Naive thymus-derived CD4-positive, alpha-beta T cell (primary cell): ENCODE measurements around the gene HECW1. TPM values are rescaled to one million over a fixed set of nuclear protein-coding genes. Genes with fewer than 3 reads are reported as not detected.
"Not testable (repeated sequence)": the region's sequence is repeated elsewhere in the genome, so short reads cannot be mapped to it uniquely, and the experiment has no call there.

Source experiments
- ATAC-seq: fragments of 150-1000 bp; cut with Tn5 transposase; 2 replicates; pipeline ENCODE4 v1.10.0; 2021; ENCODE audit warnings: mild to moderate bottlenecking, moderate library complexity
- CTCF ChIA-PET: fragments of 350-600 bp; sonication (Branson Sonifier 250); formaldehyde crosslinking; loops from one replicate; lab custom pipeline; 2021; ENCODE audit warnings: antibody characterized with exemption; lab: Charles Lee
- POLR2A ChIA-PET: fragments of 350-600 bp; sonication (Branson Sonifier 250); formaldehyde crosslinking; loops from one replicate; lab custom pipeline; 2021; ENCODE audit warnings: antibody characterized with exemption, inconsistent platforms; lab: Charles Lee
- DNase-seq, 9 donors: peaks; one replicate each; pipeline versions ENCODE4 v3.0.0 to v3.0.0-alpha.2; 2020 to 2022; ENCODE audit warnings: mixed read lengths in 1 of 9
- H3K27ac ChIP-seq: one replicate; pipeline ENCODE4 v1.7.0; 2013; ENCODE audit warnings: mild to moderate bottlenecking, low read depth, low read length, moderate library complexity
- H3K27me3 ChIP-seq, 2 donors: one replicate each; pipeline ENCODE4 v1.7.0; 2013; ENCODE audit warnings: low read length in 2 of 2, mild to moderate bottlenecking in 2 of 2, moderate library complexity in 2 of 2; ENCODE audit not compliant: control insufficient read depth in 2 of 2, insufficient read depth in 2 of 2
- H3K36me3 ChIP-seq, 3 experiments: 1 replicate in 2 of 3; 2 replicates in 1 of 3; pipeline ENCODE4 v1.7.0; 2013; ENCODE audit warnings: low read length in 3 of 3, mild to moderate bottlenecking in 3 of 3, moderate library complexity in 1 of 3; ENCODE audit not compliant: insufficient read depth in 3 of 3, control insufficient read depth in 2 of 3
- H3K4me1 ChIP-seq, 2 donors: one replicate each; pipeline ENCODE4 v1.7.0; 2013; ENCODE audit warnings: low read length in 2 of 2, mild to moderate bottlenecking in 2 of 2, moderate library complexity in 1 of 2; ENCODE audit not compliant: control insufficient read depth in 2 of 2, insufficient read depth in 2 of 2
- H3K4me3 ChIP-seq: 2 replicates; pipeline ENCODE4 v1.7.0; 2013; ENCODE audit warnings: mild to moderate bottlenecking, low read length
- H3K9me3 ChIP-seq, 3 experiments: 1 replicate in 2 of 3; 2 replicates in 1 of 3; pipeline ENCODE4 v1.7.0; 2013; ENCODE audit warnings: low read length in 3 of 3; ENCODE audit not compliant: control insufficient read depth in 2 of 3
- H3K27ac Mint-ChIP-seq, 9 donors: one replicate each; pipeline ENCODE4 v1.8.0; 2020 to 2022; ENCODE audit warnings: mixed read lengths in 9 of 9, mild to moderate bottlenecking in 8 of 9, moderate library complexity in 5 of 9, inconsistent platforms in 2 of 9
- H3K27me3 Mint-ChIP-seq, 5 donors: one replicate each; pipeline ENCODE4 v1.8.0; 2021 to 2022; ENCODE audit warnings: mixed read lengths in 5 of 5, mild to moderate bottlenecking in 1 of 5
- H3K36me3 Mint-ChIP-seq, 5 donors: one replicate each; pipeline ENCODE4 v1.8.0; 2020 to 2022; ENCODE audit warnings: mixed read lengths in 5 of 5, mild to moderate bottlenecking in 3 of 5, inconsistent platforms in 1 of 5
- H3K4me1 Mint-ChIP-seq, 7 donors: one replicate each; pipeline ENCODE4 v1.8.0; 2020 to 2022; ENCODE audit warnings: mixed read lengths in 7 of 7, mild to moderate bottlenecking in 3 of 7, inconsistent platforms in 1 of 7
- H3K4me3 Mint-ChIP-seq, 10 donors: one replicate each; pipeline ENCODE4 v1.8.0; 2020 to 2022; ENCODE audit warnings: mild to moderate bottlenecking in 10 of 10, mixed read lengths in 10 of 10, moderate library complexity in 6 of 10, inconsistent platforms in 2 of 10
- H3K9me3 Mint-ChIP-seq, 11 donors: one replicate each; pipeline ENCODE4 v1.8.0; 2020 to 2022; ENCODE audit warnings: mixed read lengths in 11 of 11, mild to moderate bottlenecking in 4 of 11, inconsistent platforms in 1 of 11, moderate library complexity in 1 of 11
- intact Hi-C, 2 donors: fragments of 100-400 bp; cut with micrococcal nuclease; formaldehyde crosslinking; loops; one replicate each; pipeline ENCODE4 v1.15.1; 2023
- polyA plus RNA-seq, 2 donors: library from polyadenylated mRNA; unstranded; fragments of 300-500 nt; fragmentation: Illumina TruSeq; gene quantifications; one replicate each; pipeline ENCODE4 v1.2.3, GENCODE V29; 2021
- total RNA-seq, 6 experiments: library from RNA in 5 of 6; stranded (reverse) in 5 of 6; gene quantifications; 1 replicate in 5 of 6; 2 replicates in 1 of 6; pipeline ENCODE4 v1.2.3 and lab custom pipeline; 2021 to 2026

HECW1 gene
- total and polyA plus RNA-seq, 7 experiments from 2014 or later: not detected

GRCh38 chr7:43328785-43329380, 216.4 kb downstream of the HECW1 start:
- ATAC-seq (no peak), DNase-seq (no peak)
- intact Hi-C loops: no loop called here
- no peaks in the 10 kb centered on the region for H3K36me3 ChIP-seq
- Mint-ChIP-seq H3K4me3 (no peak overlapping the region), H3K9me3 (no peaks in the 10 kb centered on the region), H3K27ac (no peak overlapping the region), H3K36me3 (no peaks in the 10 kb centered on the region), H3K4me1 (peaks cover 0 to 2% (median 0%) of the 10 kb centered on the region in 7 donors), H3K27me3 (peaks cover 0 to 17% (median 0%) of the 10 kb centered on the region in 5 donors)
- H3K27ac ChIP-seq: no peak overlapping the region
- H3K4me1 ChIP-seq: no peaks in the 10 kb centered on the region
- no peaks in the 10 kb centered on the region for H3K9me3 ChIP-seq
- CTCF ChIA-PET: no interaction called here
- POLR2A ChIA-PET: interaction anchor here (0.7 kb wide), 1 partner anchor 632 kb away, joined by 3 read pairs; no protein-coding TSS in a partner anchor
- no peaks in the 10 kb centered on the region for H3K27me3 ChIP-seq
- no peak overlapping the region for H3K4me3 ChIP-seq

GRCh38 chr7:43332193-43332796, 219.8 kb downstream of the HECW1 start:
- ATAC-seq (no peak), DNase-seq (no peak)
- Mint-ChIP-seq H3K27me3 (peaks cover 0 to 7% (median 2%) of the 10 kb centered on the region in 5 donors), H3K4me3 (no peak overlapping the region), H3K4me1 (peaks cover 0 to 7% (median 0%) of the 10 kb centered on the region in 7 donors), H3K27ac (no peak overlapping the region), H3K36me3 (no peaks in the 10 kb centered on the region), H3K9me3 (no peaks in the 10 kb centered on the region)
- Histone ChIP-seq H3K27me3 (no peaks in the 10 kb centered on the region), H3K4me3 (no peak overlapping the region), H3K27ac (no peak overlapping the region), H3K4me1 (no peaks in the 10 kb centered on the region), H3K36me3 (no peaks in the 10 kb centered on the region), H3K9me3 (no peaks in the 10 kb centered on the region)
- intact Hi-C loops: no loop called here
- ChIA-PET CTCF (no interaction called here), POLR2A (no interaction called here)

GRCh38 chr7:43337191-43337590, 224.7 kb downstream of the HECW1 start:
- no peaks in the 10 kb centered on the region for H3K27me3 ChIP-seq
- no peaks in the 10 kb centered on the region for H3K36me3 ChIP-seq
- no peak overlapping the region for H3K27ac ChIP-seq
- intact Hi-C loops: no loop called here
- ATAC-seq (no peak), DNase-seq (no peak)
- no peak overlapping the region for H3K4me3 Mint-ChIP-seq
- ChIA-PET CTCF (no interaction called here), POLR2A (no interaction called here)
- H3K27ac Mint-ChIP-seq: no peak overlapping the region
- H3K4me1 ChIP-seq: no peaks in the 10 kb centered on the region
- peaks cover 5 to 20% (median 8%) of the 10 kb centered on the region in 5 donors for H3K27me3 Mint-ChIP-seq
- H3K4me1 Mint-ChIP-seq: peaks cover 0 to 5% (median 0%) of the 10 kb centered on the region in 7 donors
- no peaks in the 10 kb centered on the region for H3K36me3 Mint-ChIP-seq
- H3K4me3 ChIP-seq: no peak overlapping the region
- no peaks in the 10 kb centered on the region for H3K9me3 ChIP-seq
- H3K9me3 Mint-ChIP-seq: peaks cover 0 to 2% (median 0%) of the 10 kb centered on the region in 11 donors

DNA sequence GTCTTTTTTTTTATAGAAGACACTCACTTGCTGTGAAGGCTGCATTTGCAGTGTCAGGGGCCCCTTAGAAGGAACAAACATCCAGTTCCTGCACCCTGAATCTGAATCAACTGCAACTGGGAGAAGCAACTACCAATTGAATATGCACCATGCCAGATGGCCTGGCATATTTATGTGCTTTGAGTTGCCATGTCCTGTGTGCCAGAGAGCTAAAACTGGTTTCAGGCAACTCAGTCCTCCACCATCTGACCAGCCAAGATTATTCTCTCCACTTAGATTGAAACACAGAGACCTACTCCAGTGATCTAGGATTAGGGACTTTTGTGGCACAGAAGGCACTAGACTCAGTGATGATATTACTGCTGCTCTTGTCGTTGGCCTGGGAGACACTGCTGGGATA, 225.4 kb downstream of the HECW1 start:
- Histone ChIP-seq H3K27ac (no peak overlapping the region), H3K4me1 (no peaks in the 10 kb centered on the region), H3K4me3 (no peak overlapping the region), H3K9me3 (no peaks in the 10 kb centered on the region), H3K36me3 (no peaks in the 10 kb centered on the region), H3K27me3 (no peaks in the 10 kb centered on the region)
- CTCF ChIA-PET: no interaction called here
- H3K27ac Mint-ChIP-seq: no peak overlapping the region
- POLR2A ChIA-PET: no interaction called here
- DNase-seq (no peak), ATAC-seq (no peak)
- peaks cover 0 to 5% (median 0%) of the 10 kb centered on the region in 11 donors for H3K9me3 Mint-ChIP-seq
- intact Hi-C loops: no loop called here
- peaks cover 0 to 5% (median 0%) of the 10 kb centered on the region in 7 donors for H3K4me1 Mint-ChIP-seq
- peaks cover 6 to 25% (median 10%) of the 10 kb centered on the region in 5 donors for H3K27me3 Mint-ChIP-seq
- H3K4me3 Mint-ChIP-seq: no peak overlapping the region
- no peaks in the 10 kb centered on the region for H3K36me3 Mint-ChIP-seq

GRCh38 chr7:43341132-43341531, 228.7 kb downstream of the HECW1 start:
- Mint-ChIP-seq H3K9me3 (peaks cover 0 to 10% (median 2%) of the 10 kb centered on the region in 11 donors), H3K27ac (no peak overlapping the region), H3K4me1 (no peaks in the 10 kb centered on the region), H3K27me3 (peaks cover 8 to 41% (median 15%) of the 10 kb centered on the region in 5 donors), H3K4me3 (no peak overlapping the region), H3K36me3 (peaks cover 0 to 4% (median 0%) of the 10 kb centered on the region in 5 donors)
- intact Hi-C loops: no loop called here
- Histone ChIP-seq H3K4me3 (no peak overlapping the region), H3K36me3 (no peaks in the 10 kb centered on the region), H3K27ac (no peak overlapping the region), H3K4me1 (no peaks in the 10 kb centered on the region), H3K27me3 (peaks cover 0 to 3% of the 10 kb centered on the region in 2 donors), H3K9me3 (no peaks in the 10 kb centered on the region)
- DNase-seq: no peak
- no peak for ATAC-seq
- ChIA-PET CTCF (no interaction called here), POLR2A (no interaction called here)

GRCh38 chr7:43343417-43343816, 231.0 kb downstream of the HECW1 start:
- H3K9me3 ChIP-seq, H3K36me3 Mint-ChIP-seq, CTCF ChIA-PET, H3K4me3 Mint-ChIP-seq, H3K27ac ChIP-seq, H3K36me3 ChIP-seq, H3K4me3 ChIP-seq, ATAC-seq, H3K4me1 ChIP-seq, H3K27me3 ChIP-seq, intact Hi-C loops, DNase-seq, POLR2A ChIA-PET, H3K27ac Mint-ChIP-seq, H3K4me1 Mint-ChIP-seq: not testable (repeated sequence)
- Mint-ChIP-seq H3K27me3 (peaks cover 15 to 55% (median 22%) of the 10 kb centered on the region in 5 donors), H3K9me3 (peaks cover 0 to 15% (median 2%) of the 10 kb centered on the region in 11 donors)

DNA sequence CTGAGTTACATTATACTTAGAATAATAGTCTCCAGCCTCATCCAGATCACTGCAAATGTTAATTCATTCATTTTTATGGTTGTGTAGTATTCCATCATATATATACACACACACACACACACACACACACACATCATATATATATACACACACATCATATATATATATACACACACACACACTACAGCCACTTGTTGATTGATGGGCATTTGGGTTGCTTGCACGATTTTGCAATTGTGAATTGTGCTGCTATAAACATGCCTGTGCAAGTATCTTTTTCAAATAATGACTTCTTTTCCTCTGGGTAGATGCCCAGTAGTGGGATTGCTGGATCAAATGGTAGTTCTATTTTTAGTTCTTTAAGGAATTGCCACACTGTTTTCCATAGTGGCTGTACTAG, 233.2 kb downstream of the HECW1 start:
- H3K9me3 ChIP-seq, CTCF ChIA-PET, H3K36me3 ChIP-seq, H3K4me1 Mint-ChIP-seq, H3K4me3 ChIP-seq, H3K4me1 ChIP-seq, ATAC-seq, POLR2A ChIA-PET, H3K4me3 Mint-ChIP-seq, intact Hi-C loops, H3K27ac Mint-ChIP-seq, H3K27me3 ChIP-seq, H3K27ac ChIP-seq, DNase-seq, H3K36me3 Mint-ChIP-seq: not testable (repeated sequence)
- peaks cover 0 to 29% (median 7%) of the 10 kb centered on the region in 11 donors for H3K9me3 Mint-ChIP-seq
- H3K27me3 Mint-ChIP-seq: peaks cover 16 to 60% (median 31%) of the 10 kb centered on the region in 5 donors
